CD4-positive, alpha-beta T cell treated with Interleukin-15 for 1 hour (primary cell): ENCODE data around the gene NOTUM.

ENCODE experiments used
- DNase-seq: peaks from one replicate; pipeline ENCODE4 v3.0.0-alpha.2; 2020

Gene NOTUM

GRCh38 chr17:81908793-81909192 is 52.2 kb downstream of the NOTUM start:
- DNase-seq, result no peak

DNA sequence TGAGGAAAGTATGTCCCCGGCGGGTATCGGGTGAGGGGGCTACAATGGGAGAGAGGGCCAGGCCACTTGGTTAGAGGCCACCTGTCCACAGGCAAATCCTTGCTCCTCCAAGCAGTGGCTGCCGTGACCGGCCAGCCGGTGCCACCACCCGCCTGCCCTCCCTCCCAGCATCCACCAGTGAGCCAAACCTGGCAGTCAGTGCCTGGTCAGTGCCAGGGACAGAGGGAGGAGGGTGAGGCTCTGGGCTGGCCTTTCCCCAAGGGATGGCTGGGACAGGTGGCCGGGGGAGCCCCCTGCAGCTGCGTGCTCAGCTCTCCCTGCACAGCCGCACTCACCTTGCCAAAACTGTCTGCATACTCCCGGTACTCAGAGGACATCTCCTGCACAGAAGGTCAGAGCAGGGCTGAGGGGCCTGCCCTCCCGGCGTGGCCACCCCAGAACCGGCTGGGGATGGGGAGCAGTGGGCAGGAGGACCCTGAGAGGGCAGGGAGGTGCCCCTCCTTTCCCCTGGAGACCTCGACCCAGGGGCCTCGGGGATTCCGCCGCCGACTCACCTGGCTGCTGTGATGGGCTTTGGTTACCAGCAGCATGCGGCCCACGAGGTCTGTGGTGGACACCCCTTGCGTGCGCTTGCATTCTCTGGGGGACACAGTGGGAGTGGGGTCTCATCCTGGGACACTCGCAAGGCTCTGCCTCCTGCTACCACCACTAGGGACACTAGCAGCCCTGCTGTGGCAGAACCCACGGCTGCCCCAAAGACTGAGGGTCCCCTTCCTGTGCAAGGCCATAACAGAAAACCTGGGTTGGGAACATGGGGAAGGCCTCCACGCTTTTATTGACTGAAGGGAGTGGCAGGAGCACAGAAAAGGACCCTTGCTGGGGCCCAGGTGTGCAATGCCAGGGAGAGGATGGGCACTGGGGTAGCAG is 53.5 kb downstream of the NOTUM start:
- DNase-seq, result no peak

- DNase-seq, result no peak
These were observed 54.3 kb downstream of the NOTUM start for GRCh38 chr17:81906476-81907218.

DNA sequence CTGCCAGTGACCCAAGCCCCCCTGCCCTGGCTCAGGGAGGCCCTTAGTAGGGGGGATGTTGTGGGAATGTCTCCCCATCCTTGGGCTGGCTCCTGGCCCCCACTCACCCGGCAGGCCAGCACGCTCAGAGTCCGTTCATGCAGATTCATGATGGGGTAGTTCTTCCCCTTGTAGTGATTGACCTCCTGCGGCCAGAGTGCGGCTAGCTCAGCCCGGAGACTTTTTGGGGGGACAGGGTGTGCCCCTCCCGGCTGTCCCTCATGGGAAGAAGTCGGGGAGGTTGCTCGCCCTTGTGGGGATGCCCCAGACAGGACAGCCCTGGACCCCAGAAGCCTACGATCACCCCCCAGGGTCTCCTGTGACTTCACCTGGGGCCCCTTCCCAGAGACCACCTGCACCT is 55.0 kb downstream of the NOTUM start:
- no peak for DNase-seq

DNA sequence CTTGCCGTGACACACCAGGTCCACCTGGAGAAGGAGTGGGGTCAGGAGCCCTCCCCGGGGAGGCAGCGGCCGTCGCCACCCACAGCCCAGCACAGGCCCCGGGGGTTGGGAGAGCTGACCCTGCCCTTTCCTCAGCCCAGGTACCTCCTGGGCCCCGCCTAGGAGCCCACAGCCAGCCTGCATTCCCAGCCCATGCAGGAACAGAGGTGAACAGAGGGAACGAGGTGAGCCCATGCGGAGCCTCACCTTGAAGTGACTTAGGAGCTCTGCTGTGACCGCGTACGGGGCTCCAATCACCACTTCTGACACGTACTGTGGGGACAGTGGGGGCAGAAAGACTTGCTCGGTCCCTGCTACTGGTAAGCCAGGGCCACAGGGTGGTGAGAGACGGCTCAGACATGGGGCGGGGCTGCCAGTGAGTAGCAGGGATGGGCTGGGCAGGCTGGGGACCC is 55.5 kb downstream of the NOTUM start:
- DNase-seq, result no peak

DNA sequence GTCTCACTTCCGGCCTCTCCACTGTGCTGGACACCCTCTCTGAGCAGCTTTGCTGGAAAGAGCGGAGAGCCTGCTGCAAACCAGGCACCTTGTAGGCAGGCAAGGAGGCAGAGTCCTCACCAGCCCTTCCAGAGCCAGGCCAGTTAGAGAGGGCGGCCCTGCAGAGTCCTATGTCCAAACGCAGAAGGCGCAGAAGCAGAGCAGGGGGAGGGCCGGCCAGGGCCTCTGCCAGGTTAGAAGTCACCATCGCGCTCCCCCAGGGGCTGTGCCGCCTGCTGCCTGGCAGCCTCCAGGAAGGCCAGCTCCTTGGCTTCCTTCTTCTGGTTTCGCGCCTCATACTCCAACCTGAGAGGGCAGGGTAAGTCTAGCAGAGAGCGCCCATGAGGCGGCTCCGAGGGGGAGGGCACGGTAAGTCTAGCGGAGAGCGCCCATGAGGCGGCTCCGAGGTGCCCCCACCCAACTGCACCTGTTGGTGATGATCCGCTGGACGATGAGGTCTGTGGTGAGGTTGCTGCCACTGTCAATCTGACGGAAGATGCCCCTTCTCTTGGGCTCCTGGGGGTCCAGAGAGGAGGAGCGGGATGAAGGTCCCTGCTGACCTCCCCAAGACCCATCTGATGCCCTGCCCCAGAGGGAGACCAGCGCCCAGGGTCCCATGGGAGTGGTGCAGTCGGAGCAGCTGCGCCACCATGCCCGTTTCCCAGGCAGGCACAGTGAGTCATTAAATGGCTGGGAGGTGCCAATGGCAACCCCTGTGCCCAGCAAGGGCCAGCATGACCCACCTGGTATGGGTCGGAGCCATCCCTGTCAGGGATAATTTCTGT is 56.2 kb downstream of the NOTUM start:
- DNase-seq, result no peak

DNA sequence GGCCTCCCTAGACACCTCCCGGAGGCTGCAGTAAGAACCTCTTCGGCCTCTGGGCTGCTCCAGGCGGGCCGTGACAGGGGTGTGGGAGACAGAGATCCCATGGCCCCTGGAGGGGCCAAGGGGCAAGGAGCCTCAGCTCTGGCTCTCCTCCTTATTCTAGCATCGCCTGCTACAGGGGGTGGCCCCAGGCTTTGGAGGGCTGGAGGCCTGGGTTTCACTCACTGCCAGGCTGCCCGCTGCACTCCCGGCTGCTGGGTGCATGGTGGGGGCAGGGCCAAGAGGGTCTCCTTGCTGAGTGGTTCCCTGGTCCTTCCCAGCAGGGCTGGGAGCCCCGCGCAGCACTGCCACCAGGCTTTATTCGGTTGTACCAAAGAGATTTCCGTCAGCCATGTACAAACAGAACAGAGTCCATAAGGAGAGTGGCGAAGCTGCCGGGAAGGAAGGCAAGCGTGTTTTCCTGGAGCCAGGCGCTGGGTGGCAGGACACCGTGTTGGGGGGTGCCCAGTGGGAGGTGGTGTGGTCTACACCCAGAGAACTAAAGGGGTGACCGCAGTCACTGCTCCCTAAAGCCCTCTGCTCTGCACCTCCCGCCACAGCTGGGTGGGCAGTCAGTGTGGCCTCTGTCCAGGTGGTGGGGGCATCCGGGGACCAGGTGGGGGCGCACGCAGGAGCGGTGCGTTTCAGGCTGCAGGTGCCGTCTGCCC is 56.9 kb downstream of the NOTUM start:
- DNase-seq, result no peak

- no peak for DNase-seq
These were observed 57.6 kb downstream of the NOTUM start for GRCh38 chr17:81903415-81903831.

DNA sequence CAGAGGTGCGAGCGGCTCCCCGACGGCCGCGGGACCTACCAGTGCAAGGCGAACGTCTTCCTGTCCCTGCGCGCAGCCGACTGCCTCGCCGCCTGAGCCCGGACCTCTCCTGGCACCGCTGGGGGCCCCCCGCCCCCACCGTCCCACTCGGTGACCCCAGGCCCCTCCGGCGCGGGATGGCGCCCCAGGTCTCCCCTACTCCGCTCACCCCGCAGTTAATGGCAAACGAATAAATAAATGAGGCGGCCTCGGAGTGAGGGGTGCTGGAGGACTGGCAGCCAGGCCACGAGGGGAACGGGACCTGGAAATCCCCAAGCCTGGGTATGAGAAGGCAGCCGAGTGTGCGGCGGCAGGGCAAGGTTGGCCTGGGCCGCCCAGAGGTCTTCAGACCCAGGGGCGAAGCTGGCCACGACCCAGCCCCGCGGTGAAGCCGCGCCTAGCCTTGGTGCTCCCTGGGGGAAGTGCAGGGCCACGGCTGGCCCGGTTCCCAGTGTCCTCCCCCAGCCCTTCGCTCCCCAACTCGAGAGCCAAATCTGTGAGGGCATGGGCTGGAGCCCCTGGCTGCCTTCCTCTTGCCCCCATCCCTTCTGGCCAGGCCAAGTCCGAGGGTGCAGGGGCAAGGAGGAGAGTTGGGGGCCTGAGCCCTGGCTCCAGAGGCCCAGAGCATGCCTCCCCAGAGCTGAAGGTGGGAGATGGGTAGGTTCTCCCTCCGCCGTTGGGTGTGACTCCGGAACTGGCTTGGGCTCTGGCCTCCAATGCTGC is 58.2 kb downstream of the NOTUM start:
- no peak for DNase-seq
